BE2C (cell line): ENCODE data around the gene DOLPP1.

ENCODE experiments used
- DNase-seq: peaks from one replicate; pipeline ENCODE4 v3.0.0-alpha.2; 2020
- H3K27me3 ChIP-seq: fragments of 250-450 bp; sonication (Bioruptor Pico); 2 replicates; pipeline ENCODE4 v1.5.1; 2020; ENCODE audit warnings: mild to moderate bottlenecking
- H3K36me3 ChIP-seq: fragments of 250-450 bp; sonication (Bioruptor Pico); 2 replicates; pipeline ENCODE4 v1.5.1; 2020; ENCODE audit warnings: mild to moderate bottlenecking
- H3K4me1 ChIP-seq: fragments of 250-450 bp; sonication (Bioruptor Pico); 2 replicates; pipeline ENCODE4 v1.5.1; 2020
- H3K4me3 ChIP-seq: 2 replicates; pipeline ENCODE4 v1.5.1; 2011; ENCODE audit warnings: low read depth, low read length
- H3K9me3 ChIP-seq: fragments of 250-450 bp; sonication (Bioruptor Pico); 2 replicates; pipeline ENCODE4 v1.5.1; 2020
- TF ChIP-seq, protein P1 (sequence below): IDR thresholded peaks from 2 replicates; pipeline ENCODE4 v1.5.1; 2012; ENCODE audit warnings: mild to moderate bottlenecking, low read depth, low read length

DOLPP1 gene

DNA sequence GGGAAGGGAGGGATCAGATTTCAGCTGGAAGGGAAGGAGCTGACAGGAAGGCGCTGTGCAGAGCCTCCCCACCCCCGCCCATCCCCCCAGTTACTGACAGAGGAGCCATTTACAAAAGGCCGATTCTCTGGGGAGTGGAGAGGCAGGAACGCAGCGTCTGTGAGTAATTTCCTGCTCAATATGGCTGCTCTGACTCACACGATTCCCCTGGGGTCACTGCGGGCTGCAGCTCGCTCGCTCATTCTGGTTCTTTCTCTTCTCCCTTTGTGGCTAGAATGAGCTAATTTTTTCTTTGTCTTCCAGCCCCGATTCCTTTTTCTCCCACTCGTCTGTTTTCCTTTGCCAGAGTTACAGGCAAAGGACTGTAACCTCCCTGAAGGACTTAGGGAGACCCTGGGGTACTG, 59.1 kb downstream of the DOLPP1 start:
- Histone ChIP-seq H3K4me1 (peaks cover 30% of the 10 kb centered on the region), H3K36me3 (peaks cover 31% of the 10 kb centered on the region)
- DNase-seq = peak; percentile 97

More for the DNA sequence above, 59.1 kb downstream of the DOLPP1 start:
- TF ChIP-seq, protein P1, sequence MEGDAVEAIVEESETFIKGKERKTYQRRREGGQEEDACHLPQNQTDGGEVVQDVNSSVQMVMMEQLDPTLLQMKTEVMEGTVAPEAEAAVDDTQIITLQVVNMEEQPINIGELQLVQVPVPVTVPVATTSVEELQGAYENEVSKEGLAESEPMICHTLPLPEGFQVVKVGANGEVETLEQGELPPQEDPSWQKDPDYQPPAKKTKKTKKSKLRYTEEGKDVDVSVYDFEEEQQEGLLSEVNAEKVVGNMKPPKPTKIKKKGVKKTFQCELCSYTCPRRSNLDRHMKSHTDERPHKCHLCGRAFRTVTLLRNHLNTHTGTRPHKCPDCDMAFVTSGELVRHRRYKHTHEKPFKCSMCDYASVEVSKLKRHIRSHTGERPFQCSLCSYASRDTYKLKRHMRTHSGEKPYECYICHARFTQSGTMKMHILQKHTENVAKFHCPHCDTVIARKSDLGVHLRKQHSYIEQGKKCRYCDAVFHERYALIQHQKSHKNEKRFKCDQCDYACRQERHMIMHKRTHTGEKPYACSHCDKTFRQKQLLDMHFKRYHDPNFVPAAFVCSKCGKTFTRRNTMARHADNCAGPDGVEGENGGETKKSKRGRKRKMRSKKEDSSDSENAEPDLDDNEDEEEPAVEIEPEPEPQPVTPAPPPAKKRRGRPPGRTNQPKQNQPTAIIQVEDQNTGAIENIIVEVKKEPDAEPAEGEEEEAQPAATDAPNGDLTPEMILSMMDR = no peak
- Histone ChIP-seq H3K27me3 (no peaks in the 10 kb centered on the region), H3K4me3 (peak overlapping the region; percentile 58), H3K9me3 (no peaks in the 10 kb centered on the region)
